Astrocyte of the spinal cord (primary cell): ENCODE results near the gene CD300C.

Experiments
- DNase-seq: peaks from one replicate; pipeline ENCODE4 v3.0.0; 2011; ENCODE audit warnings: low read depth, low spot score
- H3K4me3 ChIP-seq: 2 replicates; pipeline ENCODE4 v1.5.1; 2011; ENCODE audit warnings: low read depth, mild to moderate bottlenecking, low read length, moderate library complexity
- CTCF ChIP-seq: IDR thresholded peaks from 2 replicates; pipeline ENCODE4 v1.5.1; 2012; ENCODE audit warnings: low read depth, mild to moderate bottlenecking, low read length, inconsistent platforms
- in situ Hi-C: cut with HindIII; loops from 2 replicates; pipeline ENCODE4 v1.10.0; 2017; ENCODE audit warnings: low sequenced_read_pairs

Gene CD300C

GRCh38 chr17:74543406-74543805 is 2.5 kb downstream of the CD300C start:
- no peak overlapping the region for H3K4me3 ChIP-seq
- DNase-seq, result no peak
- TF ChIP-seq CTCF, result no peak
- in situ Hi-C loops, result no loop called here

GRCh38 chr17:74542727-74543383 is 3.1 kb downstream of the CD300C start:
- TF ChIP-seq CTCF, result no peak
- no peak for DNase-seq
- in situ Hi-C loops, result no loop called here
- no peak overlapping the region for H3K4me3 ChIP-seq

- DNase-seq, result no peak
- TF ChIP-seq CTCF, result no peak
- in situ Hi-C loops, result no loop called here
- no peak overlapping the region for H3K4me3 ChIP-seq
Observed at GRCh38 chr17:74542166-74542565, 3.7 kb downstream of the CD300C start.

GRCh38 chr17:74541176-74542111 is 4.5 kb downstream of the CD300C start:
- no peak for DNase-seq
- TF ChIP-seq CTCF, result no peak
- in situ Hi-C loops, result no loop called here

GRCh38 chr17:74539281-74539820 is 6.6 kb downstream of the CD300C start:
- no peak for TF ChIP-seq CTCF
- no peak overlapping the region for H3K4me3 ChIP-seq
- DNase-seq, result no peak
- in situ Hi-C loops, result no loop called here

More at GRCh38 chr17:74541176-74542111, 4.5 kb downstream of the CD300C start:
- H3K4me3 ChIP-seq, result no peak overlapping the region

GRCh38 chr17:74536890-74537289 is 9.0 kb downstream of the CD300C start:
- DNase-seq, result no peak
- H3K4me3 ChIP-seq, result no peak overlapping the region
- TF ChIP-seq CTCF, result no peak
- in situ Hi-C loops, result no loop called here
